Gastrocnemius medialis (tissue), 4 donors: ENCODE data around the gene FBXL16.

Experiments
- POLR2A ChIP-seq, 2 donors: fragments of 450-650 bp; IDR thresholded peaks; one replicate each; pipeline ENCODE4 v1.6.1; 2017; ENCODE audit warnings: antibody characterized with exemption in 2 of 2, mild to moderate bottlenecking in 2 of 2, moderate library complexity in 2 of 2
- TF ChIP-seq, protein P1 (sequence below), 5 experiments: fragments of 450-650 bp in 3 of 5; fragments of 200-600 bp in 2 of 5; sonication (generic) in 2 of 5; IDR thresholded peaks in 4 of 5; conservative IDR thresholded peaks in 1 of 5; 1 replicate in 4 of 5; 2 replicates in 1 of 5; pipeline ENCODE4 v1.5.1; 2016 to 2019; ENCODE audit warnings: antibody characterized with exemption in 5 of 5, mild to moderate bottlenecking in 3 of 5, moderate library complexity in 3 of 5

DNA sequence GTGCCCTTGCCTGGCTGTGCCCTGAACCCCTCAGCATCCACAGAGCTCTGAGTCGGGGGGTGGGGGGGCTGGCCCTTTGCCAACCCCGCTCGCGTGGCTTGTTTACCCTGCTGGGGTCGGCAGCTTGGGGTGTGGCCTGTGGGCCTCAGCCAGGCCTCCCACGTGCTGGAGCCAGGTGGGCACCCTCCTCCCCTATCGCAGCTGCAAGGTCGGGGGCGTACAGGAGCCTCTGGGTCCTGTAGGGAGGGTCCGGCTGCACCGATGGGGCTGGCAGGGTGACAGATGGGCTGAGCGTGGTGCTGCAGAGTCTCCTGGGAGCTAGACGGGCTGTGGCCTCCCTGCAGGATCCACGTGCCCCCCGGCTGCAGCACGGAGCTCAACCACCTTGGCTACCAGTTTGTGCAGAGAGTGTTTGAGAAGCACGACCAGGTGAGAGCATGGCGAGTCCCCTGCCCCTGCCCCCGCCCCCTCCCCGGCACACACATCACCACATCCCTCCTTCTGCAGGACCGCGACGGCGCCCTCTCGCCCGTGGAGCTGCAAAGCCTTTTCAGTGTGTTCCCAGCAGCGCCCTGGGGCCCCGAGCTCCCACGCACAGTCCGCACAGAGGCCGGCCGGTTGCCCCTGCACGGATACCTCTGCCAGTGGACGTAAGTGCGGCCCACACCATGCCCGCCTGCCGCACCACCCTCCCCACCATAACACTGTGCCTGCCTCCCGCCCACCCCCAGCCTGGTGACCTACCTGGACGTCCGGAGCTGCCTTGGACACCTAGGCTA, 34.1 kb downstream of the FBXL16 start:
- TF ChIP-seq, protein P1, sequence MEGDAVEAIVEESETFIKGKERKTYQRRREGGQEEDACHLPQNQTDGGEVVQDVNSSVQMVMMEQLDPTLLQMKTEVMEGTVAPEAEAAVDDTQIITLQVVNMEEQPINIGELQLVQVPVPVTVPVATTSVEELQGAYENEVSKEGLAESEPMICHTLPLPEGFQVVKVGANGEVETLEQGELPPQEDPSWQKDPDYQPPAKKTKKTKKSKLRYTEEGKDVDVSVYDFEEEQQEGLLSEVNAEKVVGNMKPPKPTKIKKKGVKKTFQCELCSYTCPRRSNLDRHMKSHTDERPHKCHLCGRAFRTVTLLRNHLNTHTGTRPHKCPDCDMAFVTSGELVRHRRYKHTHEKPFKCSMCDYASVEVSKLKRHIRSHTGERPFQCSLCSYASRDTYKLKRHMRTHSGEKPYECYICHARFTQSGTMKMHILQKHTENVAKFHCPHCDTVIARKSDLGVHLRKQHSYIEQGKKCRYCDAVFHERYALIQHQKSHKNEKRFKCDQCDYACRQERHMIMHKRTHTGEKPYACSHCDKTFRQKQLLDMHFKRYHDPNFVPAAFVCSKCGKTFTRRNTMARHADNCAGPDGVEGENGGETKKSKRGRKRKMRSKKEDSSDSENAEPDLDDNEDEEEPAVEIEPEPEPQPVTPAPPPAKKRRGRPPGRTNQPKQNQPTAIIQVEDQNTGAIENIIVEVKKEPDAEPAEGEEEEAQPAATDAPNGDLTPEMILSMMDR (IDR thresholded peaks at IDR 0.05 in 4 of 5, conservative IDR thresholded peaks at IDR 0.05 in 1 of 5), result no peak
- no peak for TF ChIP-seq POLR2A (IDR thresholded peaks at IDR 0.05)
